ENCODE data around the gene TM4SF1. TPM values are rescaled to one million over a fixed set of nuclear protein-coding genes. Genes with fewer than 3 reads are reported as not detected.
"Not testable (repeated sequence)": the region's sequence is repeated elsewhere in the genome, so short reads cannot be mapped to it uniquely, and the experiment has no call there.

The TM4SF1 gene
- total RNA-seq, 1 donor from 2014 or later, result 812 TPM

GRCh38 chr3:149353581-149354184 is 23.8 kb downstream of the TM4SF1 start:
- DNase-seq (ENCODE audit: extremely low read depth, low read depth, low spot score), result no peak

GRCh38 chr3:149352556-149352955 is 24.9 kb downstream of the TM4SF1 start:
- DNase-seq (ENCODE audit: extremely low read depth, low read depth, low spot score), result no peak

GRCh38 chr3:149343951-149344350 is 33.5 kb downstream of the TM4SF1 start:
- no peak for DNase-seq (ENCODE audit: extremely low read depth, low read depth, low spot score)

GRCh38 chr3:149342413-149343380 is 34.8 kb downstream of the TM4SF1 start:
- no peak for DNase-seq (ENCODE audit: extremely low read depth, low read depth, low spot score)

GRCh38 chr3:149340310-149340933 is 37.0 kb downstream of the TM4SF1 start:
- no peak for DNase-seq (ENCODE audit: extremely low read depth, low read depth, low spot score)

GRCh38 chr3:149339931-149340309 is 37.5 kb downstream of the TM4SF1 start:
- peak; percentile 98 for DNase-seq (ENCODE audit: extremely low read depth, low read depth, low spot score)

GRCh38 chr3:149337486-149337885 is 40.0 kb downstream of the TM4SF1 start:
- DNase-seq (ENCODE audit: extremely low read depth, low read depth, low spot score), result not testable (repeated sequence)

GRCh38 chr3:149336925-149337324 is 40.5 kb downstream of the TM4SF1 start:
- no peak for DNase-seq (ENCODE audit: extremely low read depth, low read depth, low spot score)

- DNase-seq (ENCODE audit: extremely low read depth, low read depth, low spot score), result no peak
Observed at GRCh38 chr3:149333176-149333859, 44.1 kb downstream of the TM4SF1 start, which contains the start of gene TM4SF18. TSS of gene TM4SF18 (minus strand) at chr3:149333636. CDS start at chr3:149333382, 254 bp downstream.

- DNase-seq (ENCODE audit: extremely low read depth, low read depth, low spot score), result no peak
Observed at GRCh38 chr3:149332771-149333170, 44.7 kb downstream of the TM4SF1 start.

- no peak for DNase-seq (ENCODE audit: extremely low read depth, low read depth, low spot score)
Observed at GRCh38 chr3:149332227-149332765, 45.2 kb downstream of the TM4SF1 start.

- DNase-seq (ENCODE audit: extremely low read depth, low read depth, low spot score), result no peak
Observed at GRCh38 chr3:149331396-149331795, 46.1 kb downstream of the TM4SF1 start.

- DNase-seq (ENCODE audit: extremely low read depth, low read depth, low spot score), result no peak
Observed at GRCh38 chr3:149330609-149331331, 46.7 kb downstream of the TM4SF1 start.

GRCh38 chr3:149327156-149327555 is 50.3 kb downstream of the TM4SF1 start:
- no peak for DNase-seq (ENCODE audit: extremely low read depth, low read depth, low spot score)

- DNase-seq (ENCODE audit: extremely low read depth, low read depth, low spot score), result no peak
Observed at GRCh38 chr3:149325581-149325980, 51.9 kb downstream of the TM4SF1 start.

- no peak for DNase-seq (ENCODE audit: extremely low read depth, low read depth, low spot score)
Observed at GRCh38 chr3:149324332-149324731, 53.1 kb downstream of the TM4SF1 start.

- DNase-seq (ENCODE audit: extremely low read depth, low read depth, low spot score), result no peak
Observed at GRCh38 chr3:149321640-149322039, 55.8 kb downstream of the TM4SF1 start.

GRCh38 chr3:149321136-149321535 is 56.3 kb downstream of the TM4SF1 start:
- no peak for DNase-seq (ENCODE audit: extremely low read depth, low read depth, low spot score)

GRCh38 chr3:149319750-149320149 is 57.7 kb downstream of the TM4SF1 start:
- DNase-seq (ENCODE audit: extremely low read depth, low read depth, low spot score), result no peak

Data from glomerular endothelial cell (primary cell).